Measurements from ENCODE around the gene RNASE7.

Gene RNASE7

DNA sequence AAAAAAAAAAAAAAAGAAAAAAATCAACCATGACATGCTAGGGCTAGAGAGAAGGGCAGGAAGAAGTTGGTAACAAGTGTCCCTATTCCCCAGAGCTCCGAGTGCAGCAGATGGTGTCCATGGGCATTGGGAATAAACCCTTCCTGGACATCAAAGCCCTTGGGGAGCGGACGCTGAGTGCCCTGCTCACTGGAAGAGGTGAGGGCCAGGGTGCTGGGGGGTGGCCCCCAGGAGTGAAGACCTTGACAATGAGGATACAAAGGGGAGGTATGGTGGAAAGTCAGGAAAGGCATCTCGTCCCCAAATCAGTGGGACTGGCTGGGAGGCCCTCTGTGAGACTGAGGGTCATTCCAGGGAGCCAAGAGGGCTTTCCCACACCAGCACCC lies 44.7 kb downstream of the RNASE7 start:
- H3K36me3 ChIP-seq (ENCODE audit: control insufficient read depth in 1 of 2, insufficient read depth in 2 of 2, low read depth in 1 of 2, low read length in 2 of 2) = peaks cover 82 to 83% of the 10 kb centered on the region in 2 experiments
- no peak overlapping the region for H3K23ac ChIP-seq (ENCODE audit: low read length in 2 of 2)
- peak overlapping the region; percentile 81 for H3K9ac ChIP-seq (ENCODE audit: low read length)
- DNase-seq = no peak
- H3K4me1 ChIP-seq (ENCODE audit: control insufficient read depth, insufficient read depth, low read depth, low read length) = peaks cover 24% of the 10 kb centered on the region
- H3K14ac ChIP-seq (ENCODE audit: low read length in 2 of 2) = no peak overlapping the region
- no peak overlapping the region for H2BK120ac ChIP-seq (ENCODE audit: low read depth, low read length)
- no peaks in the 10 kb centered on the region for H3K9me3 ChIP-seq (ENCODE audit: control insufficient read depth, low read length)
- H3K4me2 ChIP-seq (ENCODE audit: low read length, poor library complexity, severe bottlenecking) = no peak overlapping the region
- peak overlapping the region; percentile 37 for H3K27ac ChIP-seq (ENCODE audit: low read length, poor library complexity, severe bottlenecking)
- no peak overlapping the region for H3K4ac ChIP-seq (ENCODE audit: low read depth in 1 of 2, low read length in 2 of 2)
- H4K91ac ChIP-seq (ENCODE audit: low read length) = no peak overlapping the region
- WGBS = 97% methylated on average over 3 of the region's 4 CpGs
- no peak overlapping the region for H2BK15ac ChIP-seq (ENCODE audit: low read depth, poor library complexity, severe bottlenecking)
- H2BK12ac ChIP-seq (ENCODE audit: low read length in 2 of 2) = no peak overlapping the region
- H3K27me3 ChIP-seq (ENCODE audit: control insufficient read depth in 1 of 2, insufficient read depth in 1 of 2, low read length in 2 of 2) = no peaks in the 10 kb centered on the region
- H3K4me3 ChIP-seq (ENCODE audit: insufficient read depth in 1 of 2, low read depth in 1 of 2, low read length in 2 of 2) = no peak overlapping the region
- peaks cover 22% of the 10 kb centered on the region for H3K79me1 ChIP-seq (replicated peaks; ENCODE audit: low read length, poor library complexity, severe bottlenecking)
- no peak overlapping the region for H2AFZ ChIP-seq (ENCODE audit: low read depth, low read length)
- H2BK5ac ChIP-seq (ENCODE audit: low read depth, low read length, poor library complexity, severe bottlenecking) = no peak overlapping the region
- H3K18ac ChIP-seq (ENCODE audit: low read depth in 1 of 2, low read length in 2 of 2) = no peak overlapping the region
- H2AK5ac ChIP-seq (ENCODE audit: low read length, severe bottlenecking) = no peak overlapping the region
- H4K8ac ChIP-seq (ENCODE audit: low read length) = no peak overlapping the region

DNA sequence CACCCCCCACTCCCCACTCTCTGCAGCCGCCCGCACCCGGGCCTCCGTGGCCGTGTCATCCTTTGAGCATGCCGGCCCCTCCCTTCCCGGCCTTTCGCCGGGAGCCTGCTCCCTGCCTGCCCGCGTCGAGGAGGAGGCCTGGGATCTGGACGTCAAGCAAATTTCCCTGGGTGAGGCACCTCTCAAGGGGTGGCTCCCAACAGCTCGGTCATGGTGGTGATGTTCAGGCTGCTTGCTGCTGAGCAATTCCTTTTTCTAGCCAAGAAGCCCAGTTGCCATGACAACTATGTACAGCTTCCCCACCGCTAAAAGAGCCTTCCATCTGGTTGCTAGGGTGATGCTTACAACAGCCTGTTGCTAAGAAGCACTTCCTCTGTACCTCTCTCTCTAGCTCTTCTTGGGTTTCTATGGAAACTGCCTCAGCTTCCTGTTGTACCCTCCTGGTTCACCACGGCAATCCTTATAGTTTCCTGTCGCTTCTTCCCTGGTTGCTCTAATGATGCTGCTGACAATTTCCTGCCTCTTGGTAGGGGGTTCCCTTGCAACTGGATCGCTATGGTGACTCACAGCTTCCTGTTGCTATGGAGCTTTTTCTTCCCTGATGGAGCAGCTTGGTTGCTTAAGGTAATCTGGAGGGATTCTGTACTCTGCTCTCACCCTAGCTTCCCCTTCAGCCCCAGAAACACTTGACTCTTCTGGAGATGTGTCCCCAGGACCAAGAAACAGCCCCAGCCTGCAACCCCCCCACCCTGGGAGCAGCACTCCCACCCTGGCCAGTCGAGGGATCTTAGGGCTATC lies 45.3 kb downstream of the RNASE7 start:
- H3K4me1 ChIP-seq (ENCODE audit: control insufficient read depth, insufficient read depth, low read depth, low read length) = peaks cover 30% of the 10 kb centered on the region
- WGBS = 57% methylated on average over 19 of the region's 19 CpGs
- no peak overlapping the region for H3K4me3 ChIP-seq (ENCODE audit: insufficient read depth in 1 of 2, low read depth in 1 of 2, low read length in 2 of 2)
- H4K91ac ChIP-seq (ENCODE audit: low read length) = no peak overlapping the region
- no peaks in the 10 kb centered on the region for H3K27me3 ChIP-seq (ENCODE audit: control insufficient read depth in 1 of 2, insufficient read depth in 1 of 2, low read length in 2 of 2)
- DNase-seq = peak; percentile 92
- peak overlapping the region; percentile 81 for H3K9ac ChIP-seq (ENCODE audit: low read length)
- no peak overlapping the region for H3K4ac ChIP-seq (ENCODE audit: low read depth in 1 of 2, low read length in 2 of 2)
- H3K14ac ChIP-seq (ENCODE audit: low read length in 2 of 2) = no peak overlapping the region
- H2BK120ac ChIP-seq (ENCODE audit: low read depth, low read length) = no peak overlapping the region
- peaks cover 76 to 83% of the 10 kb centered on the region in 2 experiments for H3K36me3 ChIP-seq (ENCODE audit: control insufficient read depth in 1 of 2, insufficient read depth in 2 of 2, low read depth in 1 of 2, low read length in 2 of 2)
- H2BK5ac ChIP-seq (ENCODE audit: low read depth, low read length, poor library complexity, severe bottlenecking) = no peak overlapping the region
- no peak overlapping the region for H3K4me2 ChIP-seq (ENCODE audit: low read length, poor library complexity, severe bottlenecking)
- H4K8ac ChIP-seq (ENCODE audit: low read length) = no peak overlapping the region
- H2AFZ ChIP-seq (ENCODE audit: low read depth, low read length) = no peak overlapping the region
- no peak overlapping the region for H3K23ac ChIP-seq (ENCODE audit: low read length in 2 of 2)
- H3K79me1 ChIP-seq (replicated peaks; ENCODE audit: low read length, poor library complexity, severe bottlenecking) = peaks cover 17% of the 10 kb centered on the region
- no peak overlapping the region for H2BK12ac ChIP-seq (ENCODE audit: low read length in 2 of 2)
- H3K27ac ChIP-seq (ENCODE audit: low read length, poor library complexity, severe bottlenecking) = peak overlapping the region; percentile 37
- H3K9me3 ChIP-seq (ENCODE audit: control insufficient read depth, low read length) = no peaks in the 10 kb centered on the region
- H3K18ac ChIP-seq (ENCODE audit: low read depth in 1 of 2, low read length in 2 of 2) = no peak overlapping the region
- H2BK15ac ChIP-seq (ENCODE audit: low read depth, poor library complexity, severe bottlenecking) = no peak overlapping the region
- no peak overlapping the region for H2AK5ac ChIP-seq (ENCODE audit: low read length, severe bottlenecking)

DNA sequence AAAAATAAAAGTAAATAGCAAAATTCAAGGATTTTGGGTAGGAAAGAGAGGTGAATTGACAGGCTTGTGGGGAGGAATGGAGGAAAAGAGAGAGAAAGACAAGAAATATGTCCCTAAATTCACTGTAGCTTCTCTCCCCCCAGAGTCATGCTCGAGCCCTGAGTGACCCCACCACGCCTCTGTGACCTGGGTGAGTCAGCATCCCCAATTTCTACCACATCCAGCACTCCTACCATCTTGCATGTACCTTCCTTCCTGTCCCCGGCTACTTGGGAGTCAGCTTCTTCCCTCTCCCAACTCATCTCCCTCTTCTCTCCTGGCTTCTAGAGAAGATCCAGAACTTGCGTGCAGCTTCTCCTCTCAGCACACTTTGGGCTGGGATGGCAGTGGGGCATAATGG lies 46.5 kb downstream of the RNASE7 start:
- H2AFZ ChIP-seq (ENCODE audit: low read depth, low read length) = no peak overlapping the region
- no peak overlapping the region for H4K8ac ChIP-seq (ENCODE audit: low read length)
- no peak overlapping the region for H3K4me2 ChIP-seq (ENCODE audit: low read length, poor library complexity, severe bottlenecking)
- no peak overlapping the region for H3K4ac ChIP-seq (ENCODE audit: low read depth in 1 of 2, low read length in 2 of 2)
- H3K4me3 ChIP-seq (ENCODE audit: insufficient read depth in 1 of 2, low read depth in 1 of 2, low read length in 2 of 2) = no peak overlapping the region
- no peak overlapping the region for H4K91ac ChIP-seq (ENCODE audit: low read length)
- no peak for DNase-seq
- H2BK12ac ChIP-seq (ENCODE audit: low read length in 2 of 2) = no peak overlapping the region
- H3K9ac ChIP-seq (ENCODE audit: low read length) = peak overlapping the region; percentile 81
- WGBS = 75% methylated on average over 4 of the region's 4 CpGs
- no peak overlapping the region for H2BK120ac ChIP-seq (ENCODE audit: low read depth, low read length)
- H2BK5ac ChIP-seq (ENCODE audit: low read depth, low read length, poor library complexity, severe bottlenecking) = no peak overlapping the region
- H3K79me1 ChIP-seq (replicated peaks; ENCODE audit: low read length, poor library complexity, severe bottlenecking) = peaks cover 21% of the 10 kb centered on the region
- H3K27ac ChIP-seq (ENCODE audit: low read length, poor library complexity, severe bottlenecking) = no peak overlapping the region
- H2BK15ac ChIP-seq (ENCODE audit: low read depth, poor library complexity, severe bottlenecking) = no peak overlapping the region
- H3K9me3 ChIP-seq (ENCODE audit: control insufficient read depth, low read length) = no peaks in the 10 kb centered on the region
- no peak overlapping the region for H3K18ac ChIP-seq (ENCODE audit: low read depth in 1 of 2, low read length in 2 of 2)
- H3K27me3 ChIP-seq (ENCODE audit: control insufficient read depth in 1 of 2, insufficient read depth in 1 of 2, low read length in 2 of 2) = no peaks in the 10 kb centered on the region
- no peak overlapping the region for H2AK5ac ChIP-seq (ENCODE audit: low read length, severe bottlenecking)
- H3K4me1 ChIP-seq (ENCODE audit: control insufficient read depth, insufficient read depth, low read depth, low read length) = peaks cover 36% of the 10 kb centered on the region
- H3K14ac ChIP-seq (ENCODE audit: low read length in 2 of 2) = no peak overlapping the region
- no peak overlapping the region for H3K23ac ChIP-seq (ENCODE audit: low read length in 2 of 2)
- H3K36me3 ChIP-seq (ENCODE audit: control insufficient read depth in 1 of 2, insufficient read depth in 2 of 2, low read depth in 1 of 2, low read length in 2 of 2) = peaks cover 73 to 82% of the 10 kb centered on the region in 2 experiments

DNA sequence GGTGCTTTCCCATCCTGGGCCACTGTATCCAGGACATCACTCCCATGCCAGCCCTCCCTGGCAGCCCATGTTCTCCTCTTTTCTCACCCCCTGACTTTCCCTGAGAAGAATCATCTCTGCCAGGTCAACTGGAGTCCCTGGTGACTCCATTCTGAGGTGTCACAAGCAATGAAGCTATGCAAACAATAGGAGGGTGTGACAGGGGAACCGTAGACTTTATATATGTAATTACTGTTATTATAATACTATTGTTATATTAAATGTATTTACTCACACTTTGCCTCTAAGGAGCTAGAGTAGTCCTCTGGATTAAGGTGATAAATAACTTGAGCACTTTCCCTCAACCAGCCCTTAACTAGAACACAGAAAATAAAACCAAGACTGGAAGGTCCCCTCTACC lies 47.1 kb downstream of the RNASE7 start:
- DNase-seq = no peak
- H3K4me3 ChIP-seq (ENCODE audit: insufficient read depth in 1 of 2, low read depth in 1 of 2, low read length in 2 of 2) = no peak overlapping the region
- H3K14ac ChIP-seq (ENCODE audit: low read length in 2 of 2) = no peak overlapping the region
- H2AFZ ChIP-seq (ENCODE audit: low read depth, low read length) = no peak overlapping the region
- H3K9ac ChIP-seq (ENCODE audit: low read length) = no peak overlapping the region
- no peak overlapping the region for H2BK5ac ChIP-seq (ENCODE audit: low read depth, low read length, poor library complexity, severe bottlenecking)
- no CpG with 5 or more reads among the region's 1 CpG for WGBS
- no peak overlapping the region for H4K8ac ChIP-seq (ENCODE audit: low read length)
- no peak overlapping the region for H2BK12ac ChIP-seq (ENCODE audit: low read length in 2 of 2)
- no peak overlapping the region for H4K91ac ChIP-seq (ENCODE audit: low read length)
- no peaks in the 10 kb centered on the region for H3K27me3 ChIP-seq (ENCODE audit: control insufficient read depth in 1 of 2, insufficient read depth in 1 of 2, low read length in 2 of 2)
- H3K27ac ChIP-seq (ENCODE audit: low read length, poor library complexity, severe bottlenecking) = no peak overlapping the region
- no peak overlapping the region for H3K4me2 ChIP-seq (ENCODE audit: low read length, poor library complexity, severe bottlenecking)
- no peak overlapping the region for H2BK120ac ChIP-seq (ENCODE audit: low read depth, low read length)
- peaks cover 21% of the 10 kb centered on the region for H3K79me1 ChIP-seq (replicated peaks; ENCODE audit: low read length, poor library complexity, severe bottlenecking)
- H3K4me1 ChIP-seq (ENCODE audit: control insufficient read depth, insufficient read depth, low read depth, low read length) = peaks cover 37% of the 10 kb centered on the region
- H3K18ac ChIP-seq (ENCODE audit: low read depth in 1 of 2, low read length in 2 of 2) = no peak overlapping the region
- no peaks in the 10 kb centered on the region for H3K9me3 ChIP-seq (ENCODE audit: control insufficient read depth, low read length)
- no peak overlapping the region for H3K4ac ChIP-seq (ENCODE audit: low read depth in 1 of 2, low read length in 2 of 2)
- no peak overlapping the region for H2BK15ac ChIP-seq (ENCODE audit: low read depth, poor library complexity, severe bottlenecking)
- no peak overlapping the region for H2AK5ac ChIP-seq (ENCODE audit: low read length, severe bottlenecking)
- H3K36me3 ChIP-seq (ENCODE audit: control insufficient read depth in 1 of 2, insufficient read depth in 2 of 2, low read depth in 1 of 2, low read length in 2 of 2) = peaks cover 67 to 78% of the 10 kb centered on the region in 2 experiments
- H3K23ac ChIP-seq (ENCODE audit: low read length in 2 of 2) = no peak overlapping the region
